GM19025 (cell line): ENCODE data around the gene MGAT2.
"Not testable (repeated sequence)": the region's sequence is repeated elsewhere in the genome, so short reads cannot be mapped to it uniquely, and the experiment has no call there.

ENCODE experiments used
- ATAC-seq: cut with Tn5 transposase; IDR thresholded peaks from one replicate; pipeline ENCODE4 v1.9.1; 2021; ENCODE audit warnings: mild to moderate bottlenecking, low read depth, moderate library complexity; ENCODE audit not compliant: unreplicated experiment

Gene MGAT2

DNA sequence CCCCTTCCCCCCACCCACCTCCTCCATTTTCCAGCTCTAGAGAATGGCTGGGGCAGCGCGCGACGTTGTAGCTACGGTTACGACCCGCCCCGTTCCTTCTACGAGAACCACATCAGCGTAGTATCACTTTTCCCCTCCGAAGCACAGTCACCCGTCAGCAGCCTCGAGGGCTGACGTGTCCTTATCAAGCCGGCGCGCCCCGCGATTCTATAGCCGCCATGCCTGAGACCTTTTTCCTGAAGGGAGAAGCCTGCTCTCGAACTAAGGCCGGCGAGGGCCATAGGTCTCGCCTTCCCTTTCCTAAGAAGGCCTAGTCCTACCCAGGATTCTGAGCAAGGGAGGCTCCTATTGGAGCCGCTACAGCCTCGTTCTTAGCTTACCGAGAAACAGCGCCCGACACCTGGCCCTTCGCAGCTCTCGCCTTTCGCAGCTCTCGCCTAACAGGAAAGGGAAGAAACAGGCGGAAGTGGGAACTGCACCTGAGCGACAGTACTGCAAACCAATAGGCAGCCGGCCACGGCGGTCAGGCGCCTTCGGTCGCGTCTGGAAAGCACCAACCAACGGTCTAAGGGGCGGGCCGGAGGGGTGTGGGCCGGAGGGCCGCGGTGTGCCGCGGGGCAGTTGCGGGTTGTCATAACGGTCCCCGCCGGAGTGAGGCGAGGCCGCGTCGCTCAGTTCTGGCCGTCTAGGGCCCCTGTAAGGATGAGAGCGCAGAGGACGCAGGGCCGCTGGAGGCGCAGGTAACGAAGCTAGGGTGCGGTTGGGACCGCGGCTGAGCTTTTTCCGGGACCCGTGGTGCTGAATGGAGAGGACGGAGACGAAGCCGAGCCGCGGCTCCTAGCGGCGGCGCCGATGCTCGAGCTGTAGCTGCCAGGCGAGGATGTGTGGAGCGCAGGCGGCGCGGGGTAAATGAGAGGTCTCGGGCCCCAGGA lies at the start of gene MGAT2, which contains the start of gene RPL36AL:
MGAT2 (plus strand) TSS at position 618 of the 932 bp plus-strand sequence. CDS start 470 bp downstream, outside the sequence.
RPL36AL (minus strand) TSS at position 445 of the 932 bp plus-strand sequence. CDS start 1,522 bp downstream, outside the sequence.
- ATAC-seq: peak; percentile 89

- no peak for ATAC-seq
These were observed 46.6 kb upstream of the MGAT2 start for GRCh38 chr14:49574038-49574437.

DNA sequence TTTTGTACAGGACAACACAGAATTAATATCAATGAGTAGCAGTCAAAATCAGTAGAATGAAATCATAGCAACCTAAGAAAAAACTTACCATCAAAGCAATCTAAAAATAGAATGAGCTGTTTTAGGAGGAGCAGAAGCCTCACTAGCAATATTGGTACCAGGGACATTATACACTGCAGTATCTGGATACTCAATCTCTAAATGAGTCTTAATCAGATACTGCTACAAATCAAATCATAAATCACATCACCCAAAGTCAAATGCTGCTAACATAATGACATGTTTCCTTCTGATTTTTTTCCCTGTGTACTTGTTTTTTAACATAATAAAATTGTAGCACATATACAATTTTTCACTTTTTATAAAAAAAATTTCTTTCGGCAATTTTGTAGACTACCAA lies 42.5 kb upstream of the MGAT2 start:
- ATAC-seq: no peak

- ATAC-seq: no peak
These were observed 40.8 kb upstream of the MGAT2 start for GRCh38 chr14:49579841-49580240.

DNA sequence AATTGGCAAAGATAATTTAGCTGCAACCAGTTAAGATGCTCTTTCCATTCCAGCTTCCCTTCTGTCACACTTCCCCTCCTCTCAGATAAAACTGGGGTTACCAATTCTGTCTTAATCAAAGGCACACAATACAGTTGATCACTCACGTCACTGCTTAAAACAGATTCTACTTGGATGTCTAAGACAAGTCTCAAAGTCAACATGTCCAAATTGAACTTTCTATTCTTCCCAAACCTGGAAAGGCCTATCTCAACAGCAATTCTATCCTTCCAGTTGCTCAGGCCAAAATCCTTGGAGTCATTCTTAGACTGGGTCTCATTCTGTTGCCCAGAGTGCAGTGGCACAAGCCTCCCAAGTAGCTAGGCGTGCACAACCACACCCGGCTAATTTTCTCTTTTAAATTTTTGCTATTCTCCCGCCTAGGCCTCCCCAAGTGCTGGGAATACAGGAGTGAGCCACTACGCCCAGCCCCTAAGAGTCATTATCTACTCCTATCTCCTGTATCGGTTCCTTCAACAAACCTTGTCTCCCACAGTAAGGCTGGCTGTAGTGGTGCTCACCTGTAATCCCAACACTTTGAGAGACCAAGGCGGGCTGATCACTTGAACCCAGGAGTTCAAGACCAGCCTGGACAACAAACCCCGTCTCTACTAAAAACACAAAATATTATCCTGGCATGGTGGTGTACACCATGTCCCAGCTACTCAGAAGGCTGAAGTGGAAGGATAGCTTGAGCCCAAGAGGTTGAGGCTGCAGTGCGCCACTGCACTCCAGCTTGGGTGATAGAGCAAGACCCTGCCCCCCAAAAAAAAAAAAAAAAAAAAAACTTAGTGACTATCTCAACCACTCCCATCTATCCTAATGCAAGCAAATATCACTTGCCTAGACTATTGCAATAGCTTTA lies 39.1 kb upstream of the MGAT2 start:
- no peak for ATAC-seq

DNA sequence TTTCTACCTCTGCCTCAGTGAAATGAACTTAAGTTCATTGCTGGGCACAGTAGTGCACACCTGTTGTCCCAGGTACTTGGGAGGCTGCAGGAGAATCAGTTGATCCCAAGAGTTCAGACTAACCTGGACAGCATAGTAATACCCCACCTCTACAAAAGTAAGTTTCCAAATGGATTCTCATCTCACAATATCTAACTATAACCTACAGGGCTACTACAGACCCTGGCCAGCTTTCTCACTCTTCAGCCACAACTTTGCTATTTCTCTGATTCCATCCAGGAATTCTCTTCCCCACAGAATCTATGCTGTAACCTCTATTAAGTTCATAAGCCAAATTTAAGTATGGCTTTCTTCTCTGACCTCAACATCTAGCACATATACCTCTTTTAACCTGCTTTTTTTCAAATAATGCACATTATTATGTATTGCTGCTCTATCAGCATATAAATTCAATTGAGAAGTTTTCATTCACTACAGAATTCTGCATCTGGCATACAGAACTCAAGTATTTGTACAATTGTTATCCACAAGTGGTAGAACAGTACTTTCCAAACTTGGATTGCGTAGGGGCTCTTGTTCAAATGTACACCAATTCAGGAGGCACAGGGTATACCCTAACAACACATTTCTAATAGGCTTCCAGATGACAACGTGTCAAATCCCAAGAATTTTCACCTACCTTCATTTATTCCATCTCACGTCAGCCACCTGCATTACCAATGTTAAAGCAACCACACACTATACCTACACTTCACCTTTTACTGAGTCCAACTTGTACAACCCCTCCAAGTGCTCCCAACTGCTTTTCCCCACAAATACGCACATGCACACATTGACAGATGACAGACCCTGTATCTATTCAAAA lies 38.3 kb upstream of the MGAT2 start:
- ATAC-seq: no peak

GRCh38 chr14:49583629-49584028 lies 37.0 kb upstream of the MGAT2 start:
- ATAC-seq: no peak

DNA sequence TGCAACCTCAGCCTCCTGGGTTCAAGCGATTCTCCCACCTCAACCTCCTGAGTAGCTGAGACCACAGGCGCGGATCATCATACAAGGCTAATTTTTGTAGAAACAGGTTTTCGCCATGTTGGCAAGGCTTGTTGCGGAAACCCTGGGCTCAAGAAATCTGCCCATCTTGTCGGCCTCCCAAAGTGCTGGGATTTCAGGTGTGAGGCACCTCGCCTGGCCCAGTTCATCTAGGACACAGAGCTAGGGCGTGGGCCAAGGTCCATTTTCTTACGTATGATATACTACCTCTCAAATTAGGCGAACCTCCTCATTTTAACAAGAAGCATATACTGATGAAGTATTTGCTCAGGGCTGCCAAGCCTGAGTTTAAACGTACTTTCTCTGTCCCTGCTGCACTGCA lies 36.5 kb upstream of the MGAT2 start:
- ATAC-seq: no peak

GRCh38 chr14:49584981-49585640 lies 35.5 kb upstream of the MGAT2 start:
- ATAC-seq: not testable (repeated sequence)

DNA sequence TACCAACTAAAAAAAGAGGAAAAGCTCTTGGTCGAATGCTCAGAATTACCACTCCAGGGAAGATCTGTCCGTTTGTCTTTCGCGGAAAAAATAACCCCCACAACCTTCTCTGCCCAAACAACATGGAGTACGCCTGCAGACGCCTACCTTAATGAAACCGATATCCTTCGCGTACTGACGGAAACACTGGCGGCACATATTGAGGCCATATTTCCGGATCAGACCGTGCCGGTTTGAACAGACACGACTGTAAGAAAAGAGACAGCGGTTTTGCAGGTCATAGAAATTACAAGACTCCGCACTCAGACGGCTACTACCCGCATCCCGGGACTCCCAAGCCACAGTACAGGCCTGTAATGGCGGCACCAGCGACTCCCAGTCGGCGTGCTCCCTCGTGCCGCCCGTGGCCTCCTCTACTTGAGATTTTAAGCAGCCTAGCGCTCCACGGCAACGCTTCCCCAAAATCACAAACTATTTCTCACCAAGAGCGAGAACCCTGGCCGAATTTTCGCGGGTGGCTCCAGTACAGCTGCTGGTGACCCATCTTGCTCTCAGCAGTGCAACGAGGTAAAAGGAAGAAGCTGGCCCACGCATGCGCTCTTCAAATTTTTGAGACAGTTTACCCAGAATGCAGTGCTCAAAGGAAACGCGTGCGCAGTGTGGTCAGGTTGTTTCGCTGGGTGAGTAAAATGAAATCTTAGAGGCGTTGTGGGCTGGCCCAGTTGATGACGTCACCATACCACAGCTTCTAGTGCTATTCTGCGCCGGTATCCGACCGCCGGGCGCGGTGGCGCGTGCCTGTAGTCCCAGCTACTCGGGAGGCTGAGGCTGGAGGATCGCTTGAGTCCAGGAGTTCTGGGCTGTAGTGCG lies 34.6 kb upstream of the MGAT2 start, which contains the start of gene RPS29:
RPS29 (minus strand) TSS at position 578 of the 870 bp plus-strand sequence; CDS start at position 544, 34 bp downstream.
- ATAC-seq: peak; percentile 89

DNA sequence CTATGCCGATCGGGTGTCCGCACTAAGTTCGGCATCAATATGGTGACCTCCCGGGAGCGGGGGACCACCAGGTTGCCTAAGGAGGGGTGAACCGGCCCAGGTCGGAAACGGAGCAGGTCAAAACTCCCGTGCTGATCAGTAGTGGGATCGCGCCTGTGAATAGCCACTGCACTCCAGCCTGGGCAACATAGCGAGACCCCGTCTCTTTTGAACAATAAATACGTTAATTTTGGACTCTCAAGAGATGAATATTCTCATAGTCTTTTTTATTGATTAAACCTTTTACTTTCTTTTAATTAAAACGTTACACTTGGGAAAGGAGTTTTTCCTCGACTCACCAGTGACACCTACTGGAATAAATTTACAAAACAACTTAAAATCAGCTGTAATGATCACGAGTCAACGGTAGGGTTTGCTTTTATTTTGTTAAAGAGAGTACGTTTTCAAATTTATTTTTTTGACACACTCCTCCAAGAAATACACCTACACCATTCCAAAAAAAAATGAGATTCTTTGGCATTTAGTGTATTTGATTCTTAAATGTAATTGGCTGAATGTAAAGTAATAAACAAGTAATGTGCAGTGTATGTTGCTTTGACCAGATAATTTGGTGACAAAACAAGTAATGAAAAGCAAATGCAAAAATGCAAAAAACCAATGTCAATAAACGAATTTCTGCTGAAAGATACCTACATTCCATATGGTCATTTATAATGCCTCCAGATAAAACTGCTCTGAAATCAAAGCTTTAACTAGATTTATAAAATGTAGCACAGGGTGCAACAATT lies 33.7 kb upstream of the MGAT2 start:
- peak; percentile 8 for ATAC-seq

- ATAC-seq: no peak
These were observed 31.2 kb upstream of the MGAT2 start for GRCh38 chr14:49589387-49589786.

GRCh38 chr14:49593016-49593415 lies 27.6 kb upstream of the MGAT2 start:
- ATAC-seq: no peak

DNA sequence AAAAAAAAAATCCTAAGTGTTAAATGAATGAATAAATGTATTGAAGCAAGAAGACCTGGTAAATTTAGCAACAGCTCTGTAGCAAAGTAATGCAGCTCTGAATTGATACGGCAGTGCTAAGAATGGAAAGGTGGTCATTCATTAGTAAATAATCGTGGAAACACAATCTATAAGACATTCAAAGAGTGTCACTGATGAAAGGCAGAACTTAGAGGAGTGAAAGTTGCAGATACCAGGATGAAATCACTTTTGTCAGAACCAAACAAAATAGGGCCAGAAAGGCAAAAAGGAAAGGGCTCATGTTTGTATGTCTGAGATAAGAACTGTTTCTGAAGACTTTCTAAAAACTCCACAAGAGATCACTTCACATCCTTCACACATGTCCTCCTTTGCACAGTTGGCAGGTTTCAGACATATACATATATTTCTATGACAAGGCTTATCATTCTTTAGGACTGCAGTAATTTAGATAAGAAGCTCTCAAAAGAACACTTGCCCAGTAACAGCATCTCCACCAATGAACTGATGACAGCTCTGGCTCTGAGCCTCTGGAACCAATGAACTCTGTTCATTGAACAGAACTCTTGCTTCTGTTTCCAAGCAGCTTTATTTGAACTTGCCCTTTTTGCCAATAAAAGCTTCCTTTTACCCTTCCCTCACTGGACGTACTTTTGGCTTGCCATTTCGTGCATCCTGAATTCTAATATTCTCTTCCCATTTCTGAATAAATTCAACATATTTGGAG lies 26.1 kb upstream of the MGAT2 start:
- ATAC-seq: no peak

DNA sequence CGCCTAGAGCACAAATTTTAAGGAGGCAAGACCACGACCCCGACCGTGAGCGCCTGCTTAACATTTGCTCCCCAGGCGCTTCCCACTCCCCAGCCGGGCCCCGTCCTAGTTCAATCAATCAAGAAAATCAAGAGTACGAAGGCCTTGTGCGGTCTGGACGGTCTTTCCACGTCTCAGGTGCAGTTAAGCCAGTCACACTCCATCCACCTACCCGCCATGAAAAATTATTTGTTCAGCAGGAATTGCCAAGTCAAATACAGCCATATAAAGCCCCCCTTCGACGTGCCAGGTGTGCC lies 22.5 kb upstream of the MGAT2 start:
- ATAC-seq: no peak

GRCh38 chr14:49598485-49599300 lies 21.9 kb upstream of the MGAT2 start, which contains the start of gene LRR1:
Gene LRR1, plus strand, starts transcription at chr14:49598940. Its CDS starts 81 bp downstream, at chr14:49599021.
- peak; percentile 46 for ATAC-seq
